Activated naive CD4-positive, alpha-beta T cell treated with anti-CD3 and anti-CD28 coated beads, Interleukin-2, amount 10 ng/mL, durations not matched to agents 7 days and 5 days (primary cell): ENCODE results near the gene TAOK2.
"Not testable (repeated sequence)": the region's sequence is repeated elsewhere in the genome, so short reads cannot be mapped to it uniquely, and the experiment has no call there.

Experiments used
- CTCF ChIA-PET: fragments of 350-600 bp; sonication (Branson Sonifier 250); formaldehyde crosslinking; loops from one replicate; lab custom pipeline; 2021; ENCODE audit warnings: antibody characterized with exemption; lab: Charles Lee
- DNase-seq: peaks from one replicate; pipeline ENCODE4 v3.0.0-alpha.2; 2020
- H3K27ac Mint-ChIP-seq: one replicate; pipeline ENCODE4 v1.8.0; 2021; ENCODE audit warnings: mild to moderate bottlenecking, moderate library complexity, mixed read lengths
- H3K27me3 Mint-ChIP-seq: one replicate; pipeline ENCODE4 v1.8.0; 2021; ENCODE audit warnings: mild to moderate bottlenecking, mixed read lengths
- H3K36me3 Mint-ChIP-seq: one replicate; pipeline ENCODE4 v1.8.0; 2021; ENCODE audit warnings: mixed read lengths
- H3K4me1 Mint-ChIP-seq: one replicate; pipeline ENCODE4 v1.8.0; 2021; ENCODE audit warnings: mixed read lengths
- H3K4me3 Mint-ChIP-seq: one replicate; pipeline ENCODE4 v1.8.0; 2021; ENCODE audit warnings: mild to moderate bottlenecking, moderate library complexity, mixed read lengths
- H3K9me3 Mint-ChIP-seq: one replicate; pipeline ENCODE4 v1.8.0; 2021; ENCODE audit warnings: mixed read lengths

Gene TAOK2

DNA sequence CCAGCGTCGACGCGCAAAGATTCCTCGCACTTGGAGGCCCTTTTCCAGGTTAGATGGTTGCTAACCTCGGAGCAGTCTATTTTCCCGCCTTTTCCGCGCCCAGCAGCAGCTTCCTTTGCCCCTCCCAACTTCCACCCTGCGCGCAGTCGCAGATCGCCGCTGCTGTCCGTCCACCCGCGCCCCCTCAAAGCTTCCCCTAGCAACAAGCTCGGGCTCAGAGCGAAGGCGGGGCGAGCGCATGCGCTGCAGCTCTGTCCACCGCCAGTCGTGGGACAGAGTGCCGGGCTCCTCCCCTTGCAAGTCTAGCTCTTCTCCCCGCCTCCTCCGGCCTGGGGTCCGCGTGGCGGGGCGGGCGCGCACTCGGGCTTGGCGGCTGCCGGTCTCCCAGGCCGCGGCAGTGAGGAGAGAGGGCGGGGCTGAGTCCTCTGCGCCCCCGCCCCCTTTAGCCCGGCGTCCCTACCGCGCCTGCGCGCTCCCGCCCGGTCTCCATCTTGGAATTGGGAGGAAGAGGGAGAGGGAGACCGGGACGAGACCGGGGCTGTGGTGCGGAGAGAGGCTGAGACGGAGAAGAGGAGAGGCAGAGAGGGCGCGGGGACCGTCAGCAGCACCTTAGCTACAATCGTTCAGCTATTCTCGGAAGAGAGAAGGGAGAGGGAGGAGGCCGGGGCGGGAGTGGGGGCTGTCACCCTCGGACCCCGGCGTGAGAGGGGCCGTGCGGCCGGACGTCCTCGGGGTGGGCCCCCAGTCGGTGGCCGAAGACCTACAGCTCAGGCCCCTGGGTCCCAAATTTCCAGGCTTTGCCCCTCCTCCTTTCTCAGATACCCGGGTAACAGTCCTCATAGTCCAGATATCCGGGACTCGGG, at the start of gene TAOK2:
Gene TAOK2 (plus strand): TSS at position 485 of the 863 bp plus-strand sequence. CDS start 3,905 bp downstream, outside the sequence.
- Mint-ChIP-seq H3K4me3 (peak within 1 kb of the TSS; percentile 81), H3K27ac (peak within 1 kb of the TSS; percentile 91), H3K27me3 (no peaks in the 10 kb centered on the region), H3K4me1 (peaks cover 38% of the 10 kb centered on the region), H3K9me3 (no peaks in the 10 kb centered on the region), H3K36me3 (peaks cover 35% of the 10 kb centered on the region)
- CTCF ChIA-PET = interaction anchor here (0.9 to 2.8 kb wide), 6 partner anchors 12 to 166 kb away, joined by 3 to 10 read pairs (median 4); partner anchors contain the start of genes PAGR1 and TMEM219
- peak; percentile 97 for DNase-seq

DNA sequence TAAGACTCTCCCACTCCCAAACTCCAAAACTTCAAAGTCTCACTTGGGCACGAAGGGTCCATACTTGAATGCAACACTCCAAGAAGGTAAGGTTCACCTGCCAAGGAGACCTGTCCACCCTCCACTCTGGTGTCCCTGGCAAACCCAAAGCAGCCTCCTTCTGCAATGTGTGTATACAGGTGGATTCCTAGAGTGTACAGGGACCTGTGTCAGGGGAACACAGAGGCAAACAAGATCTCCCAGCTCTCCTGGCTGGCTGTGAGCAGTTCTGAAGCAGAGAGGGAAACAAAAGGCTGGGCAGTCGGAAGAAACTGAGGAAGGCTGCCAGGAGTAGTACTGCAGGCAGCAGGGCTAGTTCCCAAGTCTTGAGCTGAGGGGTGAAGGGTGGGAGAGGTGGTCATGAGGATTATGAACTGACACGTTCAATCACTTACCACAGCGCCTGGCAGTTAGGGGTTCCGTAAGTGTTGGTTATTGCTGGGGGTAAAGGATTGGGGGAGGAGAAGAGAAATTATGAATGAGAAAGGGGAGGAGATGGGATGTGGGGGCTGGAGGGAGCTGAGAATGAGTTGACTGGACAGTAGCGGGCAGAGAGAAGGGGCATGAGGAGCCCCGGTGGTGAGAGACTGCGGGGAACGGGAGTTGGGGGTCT, 48.4 kb upstream of the TAOK2 start:
- H3K27ac Mint-ChIP-seq = peak overlapping the region; percentile 80
- H3K36me3 Mint-ChIP-seq = peaks cover 20% of the 10 kb centered on the region
- peaks cover 4% of the 10 kb centered on the region for H3K27me3 Mint-ChIP-seq
- peaks cover 37% of the 10 kb centered on the region for H3K4me1 Mint-ChIP-seq
- peak overlapping the region; percentile 81 for H3K4me3 Mint-ChIP-seq
- CTCF ChIA-PET = no interaction called here
- DNase-seq = no peak
- H3K9me3 Mint-ChIP-seq = no peaks in the 10 kb centered on the region

- Mint-ChIP-seq H3K4me3 (peak within 1 kb of the TSS; percentile 81), H3K4me1 (peaks cover 37% of the 10 kb centered on the region), H3K9me3 (no peaks in the 10 kb centered on the region), H3K36me3 (peaks cover 12% of the 10 kb centered on the region), H3K27ac (peak within 1 kb of the TSS; percentile 91), H3K27me3 (peaks cover 4% of the 10 kb centered on the region)
- peak; percentile 87 for DNase-seq
- CTCF ChIA-PET = interaction anchor here (0.6 to 1.3 kb wide), 5 partner anchors 78 to 536 kb away, joined by 3 to 4 read pairs (median 3); no protein-coding TSS in a partner anchor
Measured at GRCh38 chr16:29925781-29926710, 47.6 kb upstream of the TAOK2 start, which contains the start of gene KCTD13. Gene KCTD13 (minus strand): TSS chr16:29926226. CDS start chr16:29926033, 193 bp downstream.

DNA sequence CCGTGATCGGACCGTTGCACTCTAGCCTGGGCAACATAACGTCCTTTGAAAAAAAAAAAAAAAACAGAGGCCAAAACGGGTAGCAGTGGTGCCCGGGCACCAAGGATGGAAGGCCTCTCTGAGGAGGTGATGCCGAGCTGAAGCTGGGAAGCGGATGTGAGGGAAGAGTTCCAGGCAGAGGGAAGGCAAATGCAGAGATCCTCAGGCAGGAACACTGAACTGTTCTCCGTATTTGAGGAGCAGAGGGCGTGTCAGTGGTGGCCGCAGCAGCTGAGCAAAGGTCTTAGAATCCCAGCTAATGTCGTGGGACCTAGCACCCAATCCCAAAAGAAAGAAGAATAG, 47.0 kb upstream of the TAOK2 start:
- CTCF ChIA-PET = interaction anchor here (0.7 to 1.3 kb wide), 4 partner anchors 78 to 224 kb away, joined by 3 to 4 read pairs (median 3); no protein-coding TSS in a partner anchor
- no peak for DNase-seq
- Mint-ChIP-seq H3K9me3 (no peaks in the 10 kb centered on the region), H3K36me3 (peaks cover 8% of the 10 kb centered on the region), H3K27me3 (peaks cover 4% of the 10 kb centered on the region), H3K4me3 (peak overlapping the region; percentile 81), H3K4me1 (peaks cover 37% of the 10 kb centered on the region), H3K27ac (no peak overlapping the region)

DNA sequence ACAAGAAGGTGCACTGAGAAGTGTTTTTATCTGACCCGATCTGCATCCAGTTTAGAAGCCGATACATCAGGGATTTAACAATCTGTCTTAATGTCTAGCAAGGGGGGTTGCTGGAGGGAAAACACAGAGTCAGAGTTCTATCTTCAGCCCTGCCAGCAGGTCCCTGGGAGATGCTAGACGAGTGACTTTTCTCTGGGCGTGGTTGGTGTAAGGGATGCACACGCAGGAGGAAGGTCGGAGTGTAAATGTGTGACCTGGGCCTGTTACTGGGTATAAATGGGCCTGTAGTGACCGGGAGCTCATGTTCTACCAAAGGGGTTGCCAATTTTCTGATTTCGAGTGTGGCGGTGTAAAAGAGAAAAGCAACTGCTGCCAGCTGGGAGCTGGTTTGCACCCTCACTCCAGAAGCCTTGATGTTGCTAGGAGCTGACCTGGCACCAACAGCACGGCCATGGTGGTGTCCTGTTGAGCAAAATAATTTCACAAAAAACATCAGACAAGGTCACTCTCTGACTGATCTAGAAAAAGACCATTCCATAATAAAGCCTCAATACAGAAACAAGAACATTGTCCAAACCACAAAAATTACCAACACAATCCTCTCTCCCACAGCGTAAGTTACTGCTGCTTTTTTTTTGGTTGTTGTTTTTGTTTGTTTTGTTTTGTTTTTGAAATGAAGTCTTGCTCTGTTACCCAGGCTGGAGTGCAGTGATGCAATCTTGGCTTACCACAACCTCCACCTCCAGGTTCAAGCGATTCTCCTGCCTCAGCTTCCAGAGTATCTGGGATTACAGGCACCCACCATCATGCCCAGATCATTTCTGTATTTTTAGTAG, 46.4 kb upstream of the TAOK2 start:
- no peaks in the 10 kb centered on the region for H3K9me3 Mint-ChIP-seq
- peaks cover 6% of the 10 kb centered on the region for H3K27me3 Mint-ChIP-seq
- no peak overlapping the region for H3K27ac Mint-ChIP-seq
- CTCF ChIA-PET = interaction anchor here (0.7 to 1.3 kb wide), 3 partner anchors 78 to 225 kb away, joined by 3 to 4 read pairs (median 3); no protein-coding TSS in a partner anchor
- DNase-seq = no peak
- peaks cover 8% of the 10 kb centered on the region for H3K36me3 Mint-ChIP-seq
- peak overlapping the region; percentile 81 for H3K4me3 Mint-ChIP-seq
- peaks cover 37% of the 10 kb centered on the region for H3K4me1 Mint-ChIP-seq

DNA sequence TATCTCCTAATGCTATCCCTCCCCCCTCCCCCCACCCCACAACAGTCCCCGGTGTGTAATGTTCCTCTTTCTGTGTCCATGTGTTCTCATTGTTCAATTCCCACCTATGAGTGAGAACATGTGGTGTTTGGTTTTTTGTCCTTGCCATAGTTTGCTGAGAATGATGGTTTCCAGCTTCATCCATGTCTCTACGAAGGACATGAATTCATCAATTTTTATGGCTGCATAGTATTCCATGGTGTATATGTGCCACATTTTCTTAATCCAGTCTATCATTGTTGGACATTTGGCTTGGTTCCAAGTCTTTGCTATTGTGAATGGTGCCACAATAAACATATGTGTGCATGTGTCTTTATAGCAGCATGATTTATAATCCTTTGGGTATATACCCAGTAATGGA, 41.9 kb upstream of the TAOK2 start:
- not testable (repeated sequence) for H3K9me3 Mint-ChIP-seq, H3K36me3 Mint-ChIP-seq, H3K4me3 Mint-ChIP-seq, H3K27ac Mint-ChIP-seq, DNase-seq
- Mint-ChIP-seq H3K4me1 (peaks cover 13% of the 10 kb centered on the region), H3K27me3 (peaks cover 33% of the 10 kb centered on the region)
- CTCF ChIA-PET = interaction anchor here (0.6 kb wide), 1 partner anchor 29 kb away, joined by 3 read pairs; no protein-coding TSS in a partner anchor

GRCh38 chr16:29940656-29941055, 33.0 kb upstream of the TAOK2 start:
- Mint-ChIP-seq H3K36me3 (no peaks in the 10 kb centered on the region), H3K4me3 (no peak overlapping the region), H3K27me3 (peaks cover 44% of the 10 kb centered on the region), H3K4me1 (peaks cover 4% of the 10 kb centered on the region), H3K9me3 (no peaks in the 10 kb centered on the region), H3K27ac (no peak overlapping the region)
- DNase-seq = no peak
- CTCF ChIA-PET = no interaction called here

DNA sequence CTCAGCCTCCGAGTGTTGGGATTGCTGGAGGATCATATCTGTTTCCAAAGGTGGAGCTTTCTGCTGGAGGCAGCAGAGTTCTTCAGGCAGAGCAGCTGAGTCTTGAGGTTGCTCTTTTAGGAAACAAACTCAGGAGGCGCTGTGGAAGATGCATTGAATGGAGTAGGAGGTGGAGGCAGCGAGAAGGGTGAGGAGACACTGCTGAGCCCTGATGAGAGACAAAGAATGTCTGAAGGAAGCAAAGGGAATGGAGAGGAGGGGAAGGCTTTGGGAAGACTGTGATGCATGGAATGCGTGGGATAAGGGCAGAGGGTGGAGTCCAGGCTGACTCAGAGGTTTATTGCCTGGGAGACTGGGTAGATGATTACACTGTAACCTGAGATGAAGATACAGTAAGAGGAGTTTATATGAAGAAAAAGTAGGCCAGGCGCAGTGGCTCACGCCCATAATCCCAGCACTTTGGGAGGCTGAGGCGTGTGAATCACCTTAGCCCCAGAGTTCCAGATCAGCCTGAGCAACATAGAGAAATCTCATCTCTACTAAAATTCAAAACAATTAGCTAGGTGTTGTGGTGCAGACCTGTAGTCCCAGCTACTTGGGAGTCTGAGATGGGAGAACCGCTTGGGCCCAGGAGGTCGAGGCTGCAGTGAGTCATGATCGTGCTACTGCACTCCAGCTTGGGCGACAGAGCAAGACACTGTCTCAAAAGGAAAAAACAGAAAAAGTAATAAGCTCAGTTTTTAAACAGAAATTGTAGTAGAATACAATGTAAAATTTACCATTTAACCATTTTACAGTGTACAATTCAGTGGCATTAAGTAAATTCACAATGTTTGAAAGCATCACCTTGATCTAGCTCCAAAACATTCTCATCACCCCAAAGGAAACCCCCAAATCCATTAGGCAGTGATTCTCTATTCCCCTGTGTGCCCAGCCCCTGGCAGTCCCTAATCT, 29.5 kb upstream of the TAOK2 start:
- DNase-seq = no peak
- Mint-ChIP-seq H3K9me3 (no peaks in the 10 kb centered on the region), H3K27me3 (peaks cover 30% of the 10 kb centered on the region), H3K36me3 (no peaks in the 10 kb centered on the region), H3K4me1 (peaks cover 4% of the 10 kb centered on the region), H3K27ac (no peak overlapping the region), H3K4me3 (no peak overlapping the region)
- CTCF ChIA-PET = interaction anchor here (0.6 kb wide), 1 partner anchor 7 kb away, joined by 4 read pairs; no protein-coding TSS in a partner anchor

- no peak for DNase-seq
- peaks cover 4% of the 10 kb centered on the region for H3K9me3 Mint-ChIP-seq
- H3K36me3 Mint-ChIP-seq = no peaks in the 10 kb centered on the region
- H3K4me3 Mint-ChIP-seq = no peak overlapping the region
- peaks cover 25% of the 10 kb centered on the region for H3K27me3 Mint-ChIP-seq
- H3K27ac Mint-ChIP-seq = no peak overlapping the region
- CTCF ChIA-PET = interaction anchor here (0.8 kb wide), 1 partner anchor 58 kb away, joined by 3 read pairs; no protein-coding TSS in a partner anchor
- H3K4me1 Mint-ChIP-seq = peaks cover under 1% of the 10 kb centered on the region
Measured at GRCh38 chr16:29947897-29948296, 25.8 kb upstream of the TAOK2 start.

DNA sequence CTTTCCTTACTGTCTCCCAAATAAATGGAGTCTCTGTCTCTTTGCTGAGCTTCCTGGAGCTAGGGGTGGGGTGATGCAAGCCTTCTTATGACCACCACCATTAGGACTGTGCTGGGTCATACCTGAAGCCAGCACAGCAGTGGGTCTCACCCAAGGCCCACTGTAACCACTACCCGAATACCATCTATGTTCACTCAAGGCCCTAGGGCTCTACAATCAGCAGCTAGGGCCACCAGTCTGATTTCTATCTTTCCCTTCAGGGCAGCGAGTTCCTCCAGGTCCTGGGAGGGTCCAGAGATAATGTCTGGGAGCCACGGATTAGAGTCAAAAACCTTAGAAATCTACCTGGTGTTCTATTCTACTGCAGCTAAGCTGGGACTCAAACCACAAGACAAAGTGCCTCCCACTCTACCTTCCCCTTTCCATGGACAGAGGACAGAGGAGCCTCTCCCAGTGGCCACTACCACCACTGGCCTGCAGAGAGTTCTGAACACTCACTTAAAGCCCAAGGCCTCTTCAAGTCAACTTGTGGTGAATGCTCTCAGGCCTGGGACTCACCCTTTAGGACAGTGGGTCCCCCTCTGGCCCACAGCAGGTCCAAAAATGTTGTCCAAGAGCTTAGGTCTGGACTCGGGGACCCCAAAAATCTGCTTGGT, 22.7 kb upstream of the TAOK2 start:
- no peak for DNase-seq
- H3K4me3 Mint-ChIP-seq = no peak overlapping the region
- H3K27ac Mint-ChIP-seq = no peak overlapping the region
- CTCF ChIA-PET = interaction anchor here (0.8 kb wide), 1 partner anchor 7 kb away, joined by 4 read pairs; no protein-coding TSS in a partner anchor
- no peaks in the 10 kb centered on the region for H3K36me3 Mint-ChIP-seq
- H3K9me3 Mint-ChIP-seq = peaks cover 4% of the 10 kb centered on the region
- H3K4me1 Mint-ChIP-seq = no peaks in the 10 kb centered on the region
- H3K27me3 Mint-ChIP-seq = peaks cover 22% of the 10 kb centered on the region

- peaks cover 4% of the 10 kb centered on the region for H3K9me3 Mint-ChIP-seq
- CTCF ChIA-PET = interaction anchor here (0.8 kb wide), 1 partner anchor 8 kb away, joined by 4 read pairs; no protein-coding TSS in a partner anchor
- no peak for DNase-seq
- H3K4me1 Mint-ChIP-seq = no peaks in the 10 kb centered on the region
- peaks cover 23% of the 10 kb centered on the region for H3K27me3 Mint-ChIP-seq
- no peaks in the 10 kb centered on the region for H3K36me3 Mint-ChIP-seq
- no peak overlapping the region for H3K4me3 Mint-ChIP-seq
- H3K27ac Mint-ChIP-seq = no peak overlapping the region
Measured at GRCh38 chr16:29951625-29952365, 21.9 kb upstream of the TAOK2 start.
